Vagina (tissue), 2 donors: Measurements from ENCODE around the gene PPP1CA. TPM values are rescaled to one million over a fixed set of nuclear protein-coding genes. Genes with fewer than 3 reads are reported as not detected.
A peak's percentile ranks its signal among the peaks of the same experiment; 100 is the strongest.

Experiments
- DNase-seq, 2 donors: peaks; one replicate each; pipeline ENCODE4 v3.0.0-alpha.2; 2017; ENCODE audit errors: extremely low spot score in 2 of 2
- H3K27ac ChIP-seq: fragments of 200-600 bp; sonication (generic); one replicate; pipeline ENCODE4 v1.5.1; 2019
- H3K27me3 ChIP-seq: fragments of 200-600 bp; sonication (generic); one replicate; pipeline ENCODE4 v1.5.1; 2019
- H3K36me3 ChIP-seq, 2 donors: fragments of 200-600 bp; sonication (generic); one replicate each; pipeline ENCODE4 v1.5.1; 2017 to 2019
- H3K4me1 ChIP-seq: fragments of 200-600 bp; sonication (generic); one replicate; pipeline ENCODE4 v1.5.1; 2019
- H3K4me3 ChIP-seq, 2 donors: fragments of 200-600 bp; sonication (generic); 1 replicate in 1 of 2; 2 replicates in 1 of 2; pipeline ENCODE4 v1.5.1; 2016 to 2019
- H3K9me3 ChIP-seq: fragments of 200-600 bp; sonication (generic); one replicate; pipeline ENCODE4 v1.5.1; 2019
- CTCF ChIP-seq, 3 experiments: fragments of 450-650 bp in 2 of 3; fragments of 200-600 bp in 1 of 3; sonication (generic) in 1 of 3; IDR thresholded peaks; one replicate each; pipeline ENCODE4 v1.5.1; 2017 to 2019; ENCODE audit warnings: antibody characterized with exemption in 3 of 3, mild to moderate bottlenecking in 2 of 3, moderate library complexity in 2 of 3
- POLR2A ChIP-seq, 2 donors: fragments of 450-650 bp; IDR thresholded peaks; one replicate each; pipeline ENCODE4 v1.6.1; 2017; ENCODE audit warnings: antibody characterized with exemption in 2 of 2, mild to moderate bottlenecking in 2 of 2, moderate library complexity in 2 of 2
- POLR2AphosphoS5 ChIP-seq, 2 donors: sonication (generic); formaldehyde crosslinking; IDR thresholded peaks; one replicate each; pipeline ENCODE4 v1.9.0; 2017; ENCODE audit warnings: antibody characterized with exemption in 2 of 2, mild to moderate bottlenecking in 2 of 2, low read depth in 1 of 2; ENCODE audit not compliant: insufficient read depth in 1 of 2
- intact Hi-C: fragments of 100-400 bp; cut with DNase I; formaldehyde crosslinking; loops from one replicate; pipeline ENCODE4 v1.15.1; 2023
- total RNA-seq: library from RNA; depleted of rRNA; stranded (reverse); fragments of >200 nt; gene quantifications from one replicate; pipeline ENCODE4 v1.2.3, GENCODE V29; 2016

PPP1CA gene
- total RNA-seq, 1 donor from 2014 or later, result 102 TPM

- Histone ChIP-seq H3K27me3 (no peaks in the 10 kb centered on the region), H3K4me3 (no peak overlapping the region), H3K27ac (peak overlapping the region; percentile 82), H3K4me1 (peaks cover 58% of the 10 kb centered on the region), H3K9me3 (no peaks in the 10 kb centered on the region), H3K36me3 (no peaks in the 10 kb centered on the region)
- intact Hi-C loops, result no loop called here
- DNase-seq, result no peak
- no peak for TF ChIP-seq POLR2A (IDR thresholded peaks at IDR 0.05)
Measured at GRCh38 chr11:67364783-67365722, 36.6 kb downstream of the PPP1CA start.

- Histone ChIP-seq H3K4me1 (peaks cover 49% of the 10 kb centered on the region), H3K36me3 (no peaks in the 10 kb centered on the region), H3K4me3 (no peak overlapping the region), H3K27me3 (no peaks in the 10 kb centered on the region), H3K9me3 (no peaks in the 10 kb centered on the region), H3K27ac (no peak overlapping the region)
- TF ChIP-seq POLR2A (IDR thresholded peaks at IDR 0.05) (no peak), CTCF (IDR thresholded peaks at IDR 0.05) (no peak), POLR2AphosphoS5 (IDR thresholded peaks at IDR 0.05; ENCODE audit: insufficient read depth in 1 of 2, low read depth in 1 of 2) (no peak)
- no peak for DNase-seq
- intact Hi-C loops, result no loop called here
Measured at GRCh38 chr11:67364169-67364568, 37.5 kb downstream of the PPP1CA start.

GRCh38 chr11:67357831-67358670, 43.6 kb downstream of the PPP1CA start:
- peak overlapping the region; percentile 99 for H3K27ac ChIP-seq
- H3K4me3 ChIP-seq, result no peak overlapping the region
- no peak for TF ChIP-seq POLR2AphosphoS5 (IDR thresholded peaks at IDR 0.05; ENCODE audit: insufficient read depth in 1 of 2, low read depth in 1 of 2)
- TF ChIP-seq CTCF (IDR thresholded peaks at IDR 0.05), result no peak
- TF ChIP-seq POLR2A (IDR thresholded peaks at IDR 0.05), result no peak
- no peaks in the 10 kb centered on the region for H3K27me3 ChIP-seq
- H3K36me3 ChIP-seq, result no peaks in the 10 kb centered on the region
- H3K4me1 ChIP-seq, result peaks cover 52% of the 10 kb centered on the region
- no peak for DNase-seq
- H3K9me3 ChIP-seq, result no peaks in the 10 kb centered on the region
- intact Hi-C loops, result loop anchor here (10.0 kb wide), 1 partner anchor 147 kb away; the partner anchor contains the start of genes CDK2AP2 and PITPNM1

- TF ChIP-seq CTCF (IDR thresholded peaks at IDR 0.05) (peak; percentile 90 to 94 (median 90)), POLR2A (IDR thresholded peaks at IDR 0.05) (no peak)
- Histone ChIP-seq H3K27ac (peak overlapping the region; percentile 99), H3K4me3 (no peak overlapping the region), H3K4me1 (peaks cover 62% of the 10 kb centered on the region), H3K36me3 (no peaks in the 10 kb centered on the region), H3K27me3 (no peaks in the 10 kb centered on the region), H3K9me3 (no peaks in the 10 kb centered on the region)
- intact Hi-C loops, result loop anchor here (10.0 kb wide), 1 partner anchor 148 kb away; the partner anchor contains the start of genes CDK2AP2 and PITPNM1
- peak in 1 of 2 donors; percentile 90 for DNase-seq
Measured at GRCh38 chr11:67356864-67357561, 44.6 kb downstream of the PPP1CA start.

- TF ChIP-seq POLR2A (IDR thresholded peaks at IDR 0.05), result no peak
- no peak for TF ChIP-seq CTCF (IDR thresholded peaks at IDR 0.05)
- TF ChIP-seq POLR2AphosphoS5 (IDR thresholded peaks at IDR 0.05; ENCODE audit: insufficient read depth in 1 of 2, low read depth in 1 of 2), result no peak
- Histone ChIP-seq H3K36me3 (no peaks in the 10 kb centered on the region), H3K27me3 (no peaks in the 10 kb centered on the region), H3K9me3 (no peaks in the 10 kb centered on the region), H3K4me1 (peaks cover 68% of the 10 kb centered on the region), H3K4me3 (no peak overlapping the region), H3K27ac (peak overlapping the region; percentile 99)
- peak; percentile 84 to 88 for DNase-seq
- intact Hi-C loops, result loop anchor here (10.0 kb wide), 1 partner anchor 148 kb away; the partner anchor contains the start of genes CDK2AP2 and PITPNM1
Measured at GRCh38 chr11:67356387-67356863, 45.2 kb downstream of the PPP1CA start.
